IPS-18a (cell line): Measurements from ENCODE around the gene MCEMP1.
"Not testable (repeated sequence)": the region's sequence is repeated elsewhere in the genome, so short reads cannot be mapped to it uniquely, and the experiment has no call there.

Experiments used
- H3K27ac ChIP-seq: one replicate; pipeline ENCODE4 v1.5.1; 2013; ENCODE audit warnings: low read length
- H3K27me3 ChIP-seq: one replicate; pipeline ENCODE4 v1.6.1; 2013; ENCODE audit warnings: mild to moderate bottlenecking, low read length; ENCODE audit not compliant: control insufficient read depth, insufficient read depth
- H3K36me3 ChIP-seq: one replicate; pipeline ENCODE4 v1.6.1; 2013; ENCODE audit warnings: low read depth, low read length; ENCODE audit not compliant: control insufficient read depth
- H3K4me1 ChIP-seq: one replicate; pipeline ENCODE4 v1.6.1; 2013; ENCODE audit warnings: low read depth, low read length; ENCODE audit not compliant: control insufficient read depth
- H3K4me3 ChIP-seq: one replicate; pipeline ENCODE4 v1.5.1; 2013; ENCODE audit warnings: low read length
- H3K9ac ChIP-seq: one replicate; pipeline ENCODE4 v1.6.1; 2013; ENCODE audit warnings: mild to moderate bottlenecking, low read length, moderate library complexity
- H3K9me3 ChIP-seq: one replicate; pipeline ENCODE4 v1.6.1; 2013; ENCODE audit warnings: low read depth, low read length; ENCODE audit not compliant: control insufficient read depth

The MCEMP1 gene

GRCh38 chr19:7637374-7638256, 39.3 kb upstream of the MCEMP1 start:
- no peaks in the 10 kb centered on the region for H3K36me3 ChIP-seq
- H3K4me1 ChIP-seq, result no peaks in the 10 kb centered on the region
- H3K4me3 ChIP-seq, result peak overlapping the region; percentile 62
- H3K27me3 ChIP-seq, result peaks cover 27% of the 10 kb centered on the region
- no peaks in the 10 kb centered on the region for H3K9me3 ChIP-seq
- peak overlapping the region; percentile 30 for H3K9ac ChIP-seq
- no peak overlapping the region for H3K27ac ChIP-seq

GRCh38 chr19:7638802-7639465, 38.0 kb upstream of the MCEMP1 start:
- Histone ChIP-seq H3K36me3 (no peaks in the 10 kb centered on the region), H3K27ac (no peak overlapping the region), H3K4me3 (no peak overlapping the region), H3K9ac (no peak overlapping the region), H3K27me3 (peaks cover 26% of the 10 kb centered on the region), H3K4me1 (no peaks in the 10 kb centered on the region), H3K9me3 (no peaks in the 10 kb centered on the region)

- Histone ChIP-seq H3K9ac (no peak overlapping the region), H3K4me3 (no peak overlapping the region), H3K36me3 (no peaks in the 10 kb centered on the region), H3K27me3 (peaks cover 19% of the 10 kb centered on the region), H3K9me3 (no peaks in the 10 kb centered on the region), H3K4me1 (no peaks in the 10 kb centered on the region), H3K27ac (no peak overlapping the region)
These were observed 37.0 kb upstream of the MCEMP1 start for GRCh38 chr19:7639863-7640348.

- no peaks in the 10 kb centered on the region for H3K36me3 ChIP-seq
- H3K9me3 ChIP-seq, result no peaks in the 10 kb centered on the region
- no peak overlapping the region for H3K9ac ChIP-seq
- no peak overlapping the region for H3K27ac ChIP-seq
- H3K4me1 ChIP-seq, result no peaks in the 10 kb centered on the region
- peaks cover 10% of the 10 kb centered on the region for H3K27me3 ChIP-seq
- H3K4me3 ChIP-seq, result no peak overlapping the region
These were observed 36.1 kb upstream of the MCEMP1 start for GRCh38 chr19:7640803-7641202.

GRCh38 chr19:7641290-7642276, 35.3 kb upstream of the MCEMP1 start:
- Histone ChIP-seq H3K27me3 (peaks cover 2% of the 10 kb centered on the region), H3K9ac (no peak overlapping the region), H3K4me1 (no peaks in the 10 kb centered on the region), H3K27ac (no peak overlapping the region), H3K9me3 (no peaks in the 10 kb centered on the region), H3K4me3 (no peak overlapping the region), H3K36me3 (no peaks in the 10 kb centered on the region)

- no peak overlapping the region for H3K27ac ChIP-seq
- no peaks in the 10 kb centered on the region for H3K9me3 ChIP-seq
These were observed 34.4 kb upstream of the MCEMP1 start for GRCh38 chr19:7642295-7643030.

GRCh38 chr19:7643031-7643415, 33.9 kb upstream of the MCEMP1 start:
- H3K4me1 ChIP-seq, result no peaks in the 10 kb centered on the region
- no peak overlapping the region for H3K9ac ChIP-seq
- no peaks in the 10 kb centered on the region for H3K27me3 ChIP-seq
- H3K36me3 ChIP-seq, result no peaks in the 10 kb centered on the region
- H3K27ac ChIP-seq, result no peak overlapping the region
- no peaks in the 10 kb centered on the region for H3K9me3 ChIP-seq
- no peak overlapping the region for H3K4me3 ChIP-seq

More at GRCh38 chr19:7642295-7643030, 34.4 kb upstream of the MCEMP1 start:
- no peaks in the 10 kb centered on the region for H3K27me3 ChIP-seq
- no peaks in the 10 kb centered on the region for H3K4me1 ChIP-seq
- H3K36me3 ChIP-seq, result no peaks in the 10 kb centered on the region
- H3K4me3 ChIP-seq, result no peak overlapping the region
- no peak overlapping the region for H3K9ac ChIP-seq

GRCh38 chr19:7643629-7644549, 33.0 kb upstream of the MCEMP1 start:
- not testable (repeated sequence) for H3K4me3 ChIP-seq, H3K36me3 ChIP-seq

GRCh38 chr19:7644550-7644877, 32.4 kb upstream of the MCEMP1 start:
- Histone ChIP-seq H3K9me3 (no peaks in the 10 kb centered on the region), H3K9ac (no peak overlapping the region), H3K27ac (no peak overlapping the region), H3K27me3 (no peaks in the 10 kb centered on the region), H3K4me3 (no peak overlapping the region), H3K4me1 (no peaks in the 10 kb centered on the region), H3K36me3 (no peaks in the 10 kb centered on the region)

More at GRCh38 chr19:7643629-7644549, 33.0 kb upstream of the MCEMP1 start:
- H3K27me3 ChIP-seq, H3K9me3 ChIP-seq, H3K4me1 ChIP-seq, H3K27ac ChIP-seq, H3K9ac ChIP-seq: not testable (repeated sequence)

GRCh38 chr19:7645163-7645562, 31.7 kb upstream of the MCEMP1 start:
- H3K27ac ChIP-seq, result no peak overlapping the region
- no peaks in the 10 kb centered on the region for H3K4me1 ChIP-seq
- H3K36me3 ChIP-seq, result no peaks in the 10 kb centered on the region
- H3K4me3 ChIP-seq, result no peak overlapping the region
- H3K9me3 ChIP-seq, result no peaks in the 10 kb centered on the region
- H3K27me3 ChIP-seq, result no peaks in the 10 kb centered on the region
- no peak overlapping the region for H3K9ac ChIP-seq
